Calu3 (cell line): ENCODE data around the gene BACH1. TPM values are rescaled to one million over a fixed set of nuclear protein-coding genes. Genes with fewer than 3 reads are reported as not detected.

Experiments used
- BruUV-seq: library from RNA; stranded (reverse); fragments of 400-500 nt; replicated peaks from 2 replicates; lab custom pipeline; 2021; lab: Mats Ljungman, UMichigan
- CTCF ChIA-PET: fragments of 300-600 bp; sonication (Branson Sonifier 250); formaldehyde crosslinking; loops from one replicate; lab custom pipeline; 2022; ENCODE audit warnings: antibody characterized with exemption; lab: Charles Lee
- DNase-seq: peaks from one replicate; pipeline ENCODE4 v3.0.0; 2022
- H3K27ac Mint-ChIP-seq: one replicate; pipeline ENCODE4 v1.8.0; 2022; ENCODE audit warnings: mixed read lengths; ENCODE audit not compliant: unreplicated experiment
- H3K27me3 Mint-ChIP-seq: one replicate; pipeline ENCODE4 v1.8.0; 2022; ENCODE audit warnings: mixed read lengths; ENCODE audit not compliant: unreplicated experiment
- H3K36me3 Mint-ChIP-seq: one replicate; pipeline ENCODE4 v1.8.0; 2022; ENCODE audit warnings: mild to moderate bottlenecking, moderate library complexity, mixed read lengths; ENCODE audit not compliant: insufficient read depth, unreplicated experiment
- H3K4me1 Mint-ChIP-seq: one replicate; pipeline ENCODE4 v1.8.0; 2022; ENCODE audit warnings: mild to moderate bottlenecking, low read depth, mixed read lengths; ENCODE audit not compliant: unreplicated experiment
- H3K4me3 Mint-ChIP-seq: one replicate; pipeline ENCODE4 v1.8.0; 2022; ENCODE audit warnings: mild to moderate bottlenecking, low read depth, moderate library complexity, mixed read lengths; ENCODE audit not compliant: unreplicated experiment
- H3K9me3 Mint-ChIP-seq: one replicate; pipeline ENCODE4 v1.8.0; 2022; ENCODE audit warnings: low read depth, mixed read lengths; ENCODE audit not compliant: unreplicated experiment
- CTCF ChIP-seq: fragments of 200-600 bp; IDR thresholded peaks from one replicate; pipeline ENCODE4 v1.8.0; 2022; ENCODE audit warnings: antibody characterized with exemption; ENCODE audit not compliant: unreplicated experiment
- intact Hi-C: fragments of 100-400 bp; cut with micrococcal nuclease; formaldehyde crosslinking; loops from one replicate; pipeline ENCODE4 v1.10.0; 2022; ENCODE audit not compliant: unreplicated experiment
- total RNA-seq: library from RNA; stranded (reverse); gene quantifications from 2 replicates; pipeline ENCODE4 v1.2.3, GENCODE V29; 2022

Gene BACH1
- total RNA-seq, 1 experiment from 2014 or later: 80.2 TPM

GRCh38 chr21:29261555-29262540 is 36.9 kb upstream of the BACH1 start:
- no peak for TF ChIP-seq CTCF
- no peak overlapping the region for H3K27ac Mint-ChIP-seq
- intact Hi-C loops: no loop called here
- peaks cover 18% of the 10 kb centered on the region for H3K4me1 Mint-ChIP-seq
- H3K4me3 Mint-ChIP-seq: no peak overlapping the region
- no peaks in the 10 kb centered on the region for H3K36me3 Mint-ChIP-seq
- H3K27me3 Mint-ChIP-seq: no peaks in the 10 kb centered on the region
- DNase-seq: no peak
- CTCF ChIA-PET: no interaction called here
- H3K9me3 Mint-ChIP-seq: no peaks in the 10 kb centered on the region
- no TSS peak for BruUV-seq

GRCh38 chr21:29264721-29265120 is 34.0 kb upstream of the BACH1 start:
- CTCF ChIA-PET: no interaction called here
- intact Hi-C loops: no loop called here
- H3K36me3 Mint-ChIP-seq: no peaks in the 10 kb centered on the region

GRCh38 chr21:29265690-29266479 is 32.8 kb upstream of the BACH1 start:
- H3K36me3 Mint-ChIP-seq: no peaks in the 10 kb centered on the region
- DNase-seq: no peak
- no peak overlapping the region for H3K4me3 Mint-ChIP-seq
- H3K27me3 Mint-ChIP-seq: no peaks in the 10 kb centered on the region
- CTCF ChIA-PET: no interaction called here
- H3K9me3 Mint-ChIP-seq: no peaks in the 10 kb centered on the region
- H3K4me1 Mint-ChIP-seq: no peaks in the 10 kb centered on the region
- no peak overlapping the region for H3K27ac Mint-ChIP-seq
- no peak for TF ChIP-seq CTCF
- intact Hi-C loops: no loop called here
- BruUV-seq: no TSS peak

More at GRCh38 chr21:29264721-29265120, 34.0 kb upstream of the BACH1 start:
- H3K27ac Mint-ChIP-seq: no peak overlapping the region
- TF ChIP-seq CTCF: no peak
- H3K4me3 Mint-ChIP-seq: no peak overlapping the region
- H3K9me3 Mint-ChIP-seq: no peaks in the 10 kb centered on the region
- no peak for DNase-seq
- no TSS peak for BruUV-seq
- H3K27me3 Mint-ChIP-seq: no peaks in the 10 kb centered on the region
- peaks cover 6% of the 10 kb centered on the region for H3K4me1 Mint-ChIP-seq

- H3K4me1 Mint-ChIP-seq: no peaks in the 10 kb centered on the region
- H3K9me3 Mint-ChIP-seq: no peaks in the 10 kb centered on the region
- H3K4me3 Mint-ChIP-seq: no peak overlapping the region
- no peak overlapping the region for H3K27ac Mint-ChIP-seq
- TF ChIP-seq CTCF: no peak
- intact Hi-C loops: no loop called here
- DNase-seq: no peak
- no peaks in the 10 kb centered on the region for H3K36me3 Mint-ChIP-seq
- CTCF ChIA-PET: no interaction called here
- BruUV-seq: no TSS peak
- no peaks in the 10 kb centered on the region for H3K27me3 Mint-ChIP-seq
Observed at GRCh38 chr21:29267666-29268065, 31.1 kb upstream of the BACH1 start.
